BJ (cell line): ENCODE measurements around the gene TMEM255B. TPM values are rescaled to one million over a fixed set of nuclear protein-coding genes. Genes with fewer than 3 reads are reported as not detected.
A peak's percentile ranks its signal among the peaks of the same experiment; 100 is the strongest.

Source experiments
- CTCF ChIA-PET: fragments of 350-600 bp; formaldehyde crosslinking; extraction: SDS; loops from one replicate; lab custom pipeline; 2021; ENCODE audit warnings: antibody characterized with exemption, inconsistent platforms; lab: Yijun Ruan, JAX
- POLR2A ChIA-PET: fragments of 300-600 bp; sonication (Branson Sonifier 250); formaldehyde crosslinking; extraction: SDS; loops from one replicate; lab custom pipeline; 2021; ENCODE audit warnings: antibody characterized with exemption; lab: Charles Lee
- DNase-seq: peaks from one replicate; pipeline ENCODE4 v3.0.0-alpha.2; 2011; ENCODE audit warnings: low read depth
- H3K27me3 ChIP-seq: 2 replicates; pipeline ENCODE4 v1.6.0; 2011; ENCODE audit warnings: low read length; ENCODE audit not compliant: control insufficient read depth, insufficient read depth
- H3K36me3 ChIP-seq: 2 replicates; pipeline ENCODE4 v1.5.1; 2011; ENCODE audit warnings: low read length; ENCODE audit not compliant: control insufficient read depth, insufficient read depth
- H3K4me3 ChIP-seq: 2 replicates; pipeline ENCODE4 v1.5.1; 2011; ENCODE audit warnings: low read depth, mild to moderate bottlenecking, control low read depth, low read length
- CTCF ChIP-seq: IDR thresholded peaks from 2 replicates; pipeline ENCODE4 v1.5.1; 2011; ENCODE audit warnings: low read depth, mild to moderate bottlenecking, control low read depth, inconsistent platforms, low read length, moderate library complexity; ENCODE audit not compliant: insufficient read depth
- polyA plus RNA-seq: library from polyadenylated mRNA; depleted of rRNA; stranded (reverse); fragments of >200 nt; gene quantifications from 2 replicates; pipeline ENCODE4 v1.2.3, GENCODE V29; 2011

TMEM255B gene
- polyA plus RNA-seq, 1 experiment = 1.9 TPM

- no peak overlapping the region for H3K4me3 ChIP-seq
- CTCF ChIA-PET = no interaction called here
- TF ChIP-seq CTCF = no peak
- H3K27me3 ChIP-seq = no peaks in the 10 kb centered on the region; the same call in 1 of the 2 replicates
- no peak for DNase-seq
- POLR2A ChIA-PET = no interaction called here
- no peaks in the 10 kb centered on the region for H3K36me3 ChIP-seq
Measured at GRCh38 chr13:113754242-113754641, 4.8 kb upstream of the TMEM255B start.

GRCh38 chr13:113754691-113755090 is 4.3 kb upstream of the TMEM255B start:
- ChIA-PET POLR2A (no interaction called here), CTCF (no interaction called here)
- no peak for DNase-seq
- Histone ChIP-seq H3K4me3 (no peak overlapping the region), H3K36me3 (no peaks in the 10 kb centered on the region), H3K27me3 (no peaks in the 10 kb centered on the region; the same call in 1 of the 2 replicates)
- TF ChIP-seq CTCF = no peak

GRCh38 chr13:113756441-113757097 is 2.5 kb upstream of the TMEM255B start:
- peaks cover 3% of the 10 kb centered on the region for H3K27me3 ChIP-seq
- no peaks in the 10 kb centered on the region for H3K36me3 ChIP-seq
- H3K4me3 ChIP-seq = no peak overlapping the region
- ChIA-PET POLR2A (no interaction called here), CTCF (interaction anchor here (0.9 kb wide), 1 partner anchor 15 kb away, joined by 3 read pairs; no protein-coding TSS in a partner anchor)
- no peak for TF ChIP-seq CTCF
- DNase-seq = no peak

- DNase-seq = no peak
- ChIA-PET POLR2A (interaction anchor here (0.6 kb wide), 1 partner anchor 78 kb away, joined by 5 read pairs; no protein-coding TSS in a partner anchor), CTCF (interaction anchor here (1.0 kb wide), 1 partner anchor 8 kb away, joined by 3 read pairs; no protein-coding TSS in a partner anchor)
- TF ChIP-seq CTCF = no peak
- Histone ChIP-seq H3K36me3 (no peaks in the 10 kb centered on the region), H3K4me3 (peak overlapping the region; percentile 43), H3K27me3 (peaks cover 3% of the 10 kb centered on the region)
Measured at GRCh38 chr13:113759525-113760137, 605 bp downstream of the TMEM255B start.

- TF ChIP-seq CTCF = no peak
- DNase-seq = no peak
- CTCF ChIA-PET = no interaction called here
Measured at GRCh38 chr13:113761136-113761535, 2.1 kb downstream of the TMEM255B start.

More at GRCh38 chr13:113761136-113761535, 2.1 kb downstream of the TMEM255B start:
- no peak overlapping the region for H3K4me3 ChIP-seq
- H3K27me3 ChIP-seq = peaks cover 3% of the 10 kb centered on the region
- POLR2A ChIA-PET = no interaction called here
- no peaks in the 10 kb centered on the region for H3K36me3 ChIP-seq
